Fibroblast of the conjunctiva (primary cell): ENCODE results near the gene CRACDL.

ENCODE experiments used
- DNase-seq: peaks from one replicate; pipeline ENCODE4 v3.0.0-alpha.2; 2010; ENCODE audit warnings: low read depth

CRACDL gene

GRCh38 chr2:98926601-98927000 is 9.4 kb downstream of the CRACDL start:
- no peak for DNase-seq

GRCh38 chr2:98924910-98925309 is 11.1 kb downstream of the CRACDL start:
- DNase-seq: no peak

- no peak for DNase-seq
Measured at GRCh38 chr2:98924038-98924830, 11.8 kb downstream of the CRACDL start.

GRCh38 chr2:98923244-98923940 is 12.6 kb downstream of the CRACDL start:
- DNase-seq: no peak

GRCh38 chr2:98921062-98921461 is 15.0 kb downstream of the CRACDL start:
- DNase-seq: no peak

- DNase-seq: peak; percentile 40
Measured at GRCh38 chr2:98917031-98917471, 19.0 kb downstream of the CRACDL start.

- peak; percentile 12 for DNase-seq
Measured at GRCh38 chr2:98915751-98916358, 20.2 kb downstream of the CRACDL start.

- DNase-seq: no peak
Measured at GRCh38 chr2:98914713-98915580, 21.1 kb downstream of the CRACDL start.

GRCh38 chr2:98913916-98914712 is 21.9 kb downstream of the CRACDL start:
- no peak for DNase-seq

GRCh38 chr2:98912957-98913915 is 22.8 kb downstream of the CRACDL start:
- DNase-seq: no peak

GRCh38 chr2:98912221-98912851 is 23.7 kb downstream of the CRACDL start:
- peak; percentile 71 for DNase-seq

GRCh38 chr2:98911376-98912154 is 24.5 kb downstream of the CRACDL start:
- DNase-seq: no peak

- DNase-seq: no peak
Measured at GRCh38 chr2:98911126-98911375, 25.0 kb downstream of the CRACDL start.

GRCh38 chr2:98910349-98911125 is 25.5 kb downstream of the CRACDL start:
- DNase-seq: no peak

- DNase-seq: peak; percentile 27
Measured at GRCh38 chr2:98909317-98910211, 26.5 kb downstream of the CRACDL start.

GRCh38 chr2:98908931-98909316 is 27.1 kb downstream of the CRACDL start:
- DNase-seq: peak; percentile 26
